ENCODE measurements around the gene IGSF9B. TPM values are rescaled to one million over a fixed set of nuclear protein-coding genes. Genes with fewer than 3 reads are reported as not detected.

The IGSF9B gene
- total RNA-seq, 1 experiment from 2014 or later = not detected

DNA sequence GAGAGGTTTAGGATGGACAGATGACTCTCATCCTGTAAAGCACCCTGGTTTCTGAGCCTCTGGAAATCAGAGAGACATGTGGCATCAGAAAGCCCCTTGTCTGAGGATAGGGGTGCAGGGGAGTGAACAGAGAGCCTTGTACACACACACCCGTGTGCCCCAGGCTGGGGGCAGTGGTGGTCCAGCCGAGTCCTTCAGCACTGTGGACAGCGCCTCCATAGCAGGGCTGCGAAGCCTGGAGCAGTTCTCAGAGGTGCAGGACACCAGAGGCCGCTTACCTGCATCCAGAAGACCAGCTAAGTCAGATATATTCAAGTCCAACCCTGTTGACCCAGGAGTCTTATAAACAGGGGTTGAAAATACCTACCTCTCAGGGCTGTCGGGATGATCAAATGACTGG, 11.5 kb upstream of the IGSF9B start:
- Histone ChIP-seq H3K27ac (no peak overlapping the region), H3K4me2 (no peak overlapping the region), H3K27me3 (ENCODE audit: insufficient read depth, low read depth) (peaks cover 61% of the 10 kb centered on the region), H4K20me1 (ENCODE audit: insufficient read depth) (no peaks in the 10 kb centered on the region), H3K4me3 (no peak overlapping the region), H2AFZ (no peak overlapping the region), H3K79me2 (ENCODE audit: low read depth) (no peaks in the 10 kb centered on the region), H3K4me1 (replicated peaks; ENCODE audit: insufficient read depth) (no peaks in the 10 kb centered on the region), H3K9me2 (ENCODE audit: insufficient read depth) (no peaks in the 10 kb centered on the region), H3K36me3 (ENCODE audit: low read depth) (no peaks in the 10 kb centered on the region), H3K9me3 (ENCODE audit: insufficient read depth, low read depth) (no peaks in the 10 kb centered on the region; the same call in 1 of the 2 replicates), H3F3A (ENCODE audit: insufficient read depth, low read depth) (no peaks in the 10 kb centered on the region)
- BruUV-seq (replicated peaks) = no TSS peak
- intact Hi-C loops (cut with micrococcal nuclease; ENCODE audit: unreplicated experiment) = no loop called here
- ChIA-PET POLR2A (ENCODE audit: unreplicated experiment) (no interaction called here), CTCF (no interaction called here)
- TF ChIP-seq, protein P1, sequence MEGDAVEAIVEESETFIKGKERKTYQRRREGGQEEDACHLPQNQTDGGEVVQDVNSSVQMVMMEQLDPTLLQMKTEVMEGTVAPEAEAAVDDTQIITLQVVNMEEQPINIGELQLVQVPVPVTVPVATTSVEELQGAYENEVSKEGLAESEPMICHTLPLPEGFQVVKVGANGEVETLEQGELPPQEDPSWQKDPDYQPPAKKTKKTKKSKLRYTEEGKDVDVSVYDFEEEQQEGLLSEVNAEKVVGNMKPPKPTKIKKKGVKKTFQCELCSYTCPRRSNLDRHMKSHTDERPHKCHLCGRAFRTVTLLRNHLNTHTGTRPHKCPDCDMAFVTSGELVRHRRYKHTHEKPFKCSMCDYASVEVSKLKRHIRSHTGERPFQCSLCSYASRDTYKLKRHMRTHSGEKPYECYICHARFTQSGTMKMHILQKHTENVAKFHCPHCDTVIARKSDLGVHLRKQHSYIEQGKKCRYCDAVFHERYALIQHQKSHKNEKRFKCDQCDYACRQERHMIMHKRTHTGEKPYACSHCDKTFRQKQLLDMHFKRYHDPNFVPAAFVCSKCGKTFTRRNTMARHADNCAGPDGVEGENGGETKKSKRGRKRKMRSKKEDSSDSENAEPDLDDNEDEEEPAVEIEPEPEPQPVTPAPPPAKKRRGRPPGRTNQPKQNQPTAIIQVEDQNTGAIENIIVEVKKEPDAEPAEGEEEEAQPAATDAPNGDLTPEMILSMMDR (conservative IDR thresholded peaks at IDR 0.05) = no peak
- no peak for DNase-seq

DNA sequence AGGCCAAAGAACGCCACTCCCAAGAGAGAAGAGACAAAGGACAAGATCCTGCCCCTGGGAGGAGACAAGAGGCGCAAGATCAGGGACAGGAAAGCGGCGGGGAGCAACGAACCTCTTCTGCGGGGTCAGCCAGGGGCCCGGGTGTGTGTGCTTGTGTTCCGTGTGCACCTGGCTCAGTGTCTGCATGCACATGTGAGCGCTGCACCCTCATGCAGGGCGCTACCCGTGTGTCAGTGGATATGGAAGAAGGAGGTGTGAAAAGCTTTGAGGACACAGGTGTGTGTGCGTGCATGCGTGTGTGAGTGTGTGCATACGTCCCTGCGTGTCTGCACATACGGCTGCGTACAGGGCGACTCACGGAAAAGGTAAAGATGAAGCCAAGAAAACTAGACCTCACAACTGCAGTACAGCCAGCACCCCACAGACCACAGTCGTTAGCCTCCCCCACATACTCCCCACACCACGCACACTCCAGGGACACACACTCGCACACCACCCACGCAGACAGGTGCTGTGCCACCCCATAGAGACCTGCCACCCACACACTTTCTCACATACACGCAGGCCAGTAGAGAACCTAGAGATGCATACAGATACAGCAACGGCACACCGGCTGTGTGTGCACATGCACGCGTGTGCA, 11.0 kb upstream of the IGSF9B start:
- Histone ChIP-seq H3K36me3 (ENCODE audit: low read depth) (no peaks in the 10 kb centered on the region), H3K9me2 (ENCODE audit: insufficient read depth) (no peaks in the 10 kb centered on the region), H3K27me3 (ENCODE audit: insufficient read depth, low read depth) (peaks cover 55% of the 10 kb centered on the region), H3K9me3 (ENCODE audit: insufficient read depth, low read depth) (no peaks in the 10 kb centered on the region; the same call in 1 of the 2 replicates), H3K27ac (no peak overlapping the region), H2AFZ (no peak overlapping the region), H4K20me1 (ENCODE audit: insufficient read depth) (no peaks in the 10 kb centered on the region), H3K79me2 (ENCODE audit: low read depth) (no peaks in the 10 kb centered on the region), H3K4me1 (replicated peaks; ENCODE audit: insufficient read depth) (no peaks in the 10 kb centered on the region), H3K4me2 (no peak overlapping the region), H3K4me3 (no peak overlapping the region), H3F3A (ENCODE audit: insufficient read depth, low read depth) (no peaks in the 10 kb centered on the region)
- CTCF ChIA-PET = no interaction called here
- TF ChIP-seq, protein P1 (conservative IDR thresholded peaks at IDR 0.05) = no peak
- TF ChIP-seq EZH2 (IDR thresholded peaks at IDR 0.05; ENCODE audit: low read depth) = no peak
- POLR2A ChIA-PET (ENCODE audit: unreplicated experiment) = no interaction called here
- no peak for DNase-seq
- intact Hi-C loops (cut with micrococcal nuclease; ENCODE audit: unreplicated experiment) = no loop called here
- no TSS peak for BruUV-seq (replicated peaks)

DNA sequence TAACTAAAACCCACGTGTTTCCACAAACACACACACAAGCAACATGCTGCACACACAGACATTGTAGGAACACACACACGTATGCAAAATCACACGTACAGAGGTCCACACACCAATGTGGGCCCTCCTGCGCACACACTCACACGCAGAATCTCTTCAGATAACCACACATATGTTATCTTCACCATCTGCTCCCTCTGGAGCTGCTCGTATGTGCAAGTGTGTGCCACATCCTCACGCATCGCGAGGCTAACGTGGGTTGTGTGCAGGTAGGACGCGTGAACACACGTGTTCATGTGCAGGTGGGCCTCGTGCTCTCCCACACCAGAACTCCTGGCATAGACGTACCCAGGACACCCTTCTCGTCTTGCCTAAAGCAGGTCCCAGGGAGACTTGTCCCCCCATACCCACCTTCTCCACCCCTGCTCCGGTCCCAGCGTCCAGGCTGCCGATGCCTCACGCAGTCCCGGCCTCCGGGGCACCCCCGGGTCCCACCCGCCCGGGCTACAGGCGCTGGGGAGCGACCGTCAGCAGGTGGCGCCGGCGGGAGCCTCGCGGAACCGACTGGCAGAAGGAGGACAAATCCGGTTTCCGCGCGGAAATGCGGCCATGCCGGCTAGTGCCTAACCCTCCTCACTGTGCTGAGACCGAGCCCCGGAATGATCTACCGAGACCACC, 10.3 kb upstream of the IGSF9B start:
- Histone ChIP-seq H3K9me3 (ENCODE audit: insufficient read depth, low read depth) (no peaks in the 10 kb centered on the region; the same call in 1 of the 2 replicates), H3K4me2 (no peak overlapping the region), H3K36me3 (ENCODE audit: low read depth) (no peaks in the 10 kb centered on the region), H3K79me2 (ENCODE audit: low read depth) (no peaks in the 10 kb centered on the region), H3K27me3 (ENCODE audit: insufficient read depth, low read depth) (peaks cover 53% of the 10 kb centered on the region), H3K9me2 (ENCODE audit: insufficient read depth) (no peaks in the 10 kb centered on the region), H3K4me1 (replicated peaks; ENCODE audit: insufficient read depth) (no peaks in the 10 kb centered on the region), H3K4me3 (no peak overlapping the region), H3F3A (ENCODE audit: insufficient read depth, low read depth) (no peaks in the 10 kb centered on the region), H3K27ac (no peak overlapping the region), H4K20me1 (ENCODE audit: insufficient read depth) (no peaks in the 10 kb centered on the region), H2AFZ (no peak overlapping the region)
- CTCF ChIA-PET = no interaction called here
- no TSS peak for BruUV-seq (replicated peaks)
- POLR2A ChIA-PET (ENCODE audit: unreplicated experiment) = no interaction called here
- no peak for TF ChIP-seq EZH2 (IDR thresholded peaks at IDR 0.05; ENCODE audit: low read depth)
- TF ChIP-seq, protein P1 (conservative IDR thresholded peaks at IDR 0.05) = no peak; the same call in 1 of the 2 replicates
- DNase-seq = no peak
- intact Hi-C loops (cut with micrococcal nuclease; ENCODE audit: unreplicated experiment) = no loop called here

Measured in PC-9 (cell line).